Endothelial cell of umbilical vein (primary cell): ENCODE measurements around the gene ASMTL. TPM values are rescaled to one million over a fixed set of nuclear protein-coding genes. Genes with fewer than 3 reads are reported as not detected.

Experiments used
- BruUV-seq: library from RNA; stranded (reverse); fragments of 400-500 nt; replicated peaks from 2 replicates; lab custom pipeline; 2021; lab: Mats Ljungman, UMichigan
- CTCF ChIA-PET: fragments of 300-600, 350-600 bp; sonication (Branson Sonifier 250); formaldehyde crosslinking; loops from one replicate; lab custom pipeline; 2021; ENCODE audit warnings: antibody characterized with exemption, inconsistent platforms; lab: Charles Lee
- POLR2A ChIA-PET: fragments of 300-600, 350-600 bp; sonication (Branson Sonifier 250); formaldehyde crosslinking; loops from one replicate; lab custom pipeline; 2021; ENCODE audit warnings: antibody characterized with exemption, inconsistent platforms; lab: Charles Lee
- DNase-seq: peaks from one replicate; pipeline ENCODE4 v3.0.0-alpha.2; 2011; ENCODE audit warnings: low read depth, low spot score
- FAIRE-seq: peaks from 2 replicates; lab custom pipeline; 2011; peaks lifted over from hg19 to GRCh38; lab: Jason Lieb, UNC
- H2AFZ ChIP-seq: 2 replicates; pipeline ENCODE4 v1.6.0; 2012; ENCODE audit warnings: low read depth, low read length, control low read depth, inconsistent platforms
- H3K27ac ChIP-seq: 2 replicates; pipeline ENCODE4 v1.5.1; 2011; ENCODE audit warnings: low read depth, mild to moderate bottlenecking, control low read depth, low read length, moderate library complexity; ENCODE audit not compliant: insufficient read depth
- H3K27me3 ChIP-seq, 2 experiments: 2 replicates each; pipeline versions ENCODE4 v1.6.0 to v1.6.1; 2011; ENCODE audit warnings: low read length in 2 of 2, mixed read lengths in 1 of 2; ENCODE audit not compliant: control insufficient read depth in 2 of 2, insufficient read depth in 2 of 2
- H3K36me3 ChIP-seq, 2 experiments: 2 replicates in 1 of 2; 3 replicates in 1 of 2; pipeline ENCODE4 v1.5.1; 2011; ENCODE audit warnings: low read length in 2 of 2, mild to moderate bottlenecking in 1 of 2, moderate library complexity in 1 of 2; ENCODE audit not compliant: control insufficient read depth in 2 of 2, insufficient read depth in 2 of 2; ENCODE audit errors: extremely low read depth in 1 of 2
- H3K4me1 ChIP-seq: 3 replicates; pipeline ENCODE4 v1.5.1; 2011; ENCODE audit warnings: mild to moderate bottlenecking, low read length; ENCODE audit not compliant: control insufficient read depth, insufficient read depth; ENCODE audit errors: extremely low read depth
- H3K4me2 ChIP-seq: 2 replicates; pipeline ENCODE4 v1.6.1; 2011; ENCODE audit warnings: low read length, control low read depth, mixed read lengths; ENCODE audit not compliant: insufficient read depth
- H3K4me3 ChIP-seq, 3 experiments: fragments of 200-600 bp in 1 of 3; sonication (generic), shearing (Covaris generic) in 1 of 3; replicated peaks in 1 of 3; 2 replicates each; pipeline ENCODE4 v1.5.1; 2011 to 2016; ENCODE audit warnings: control low read depth in 3 of 3, low read length in 3 of 3, mild to moderate bottlenecking in 2 of 3, inconsistent platforms in 1 of 3, low read depth in 1 of 3, moderate library complexity in 1 of 3; ENCODE audit not compliant: insufficient read depth in 1 of 3
- H3K79me2 ChIP-seq: 2 replicates; pipeline ENCODE4 v1.6.0; 2012; ENCODE audit warnings: low read length, inconsistent platforms; ENCODE audit not compliant: control insufficient read depth, insufficient read depth
- H3K9ac ChIP-seq: replicated peaks from 2 replicates; pipeline ENCODE3; 2011; ENCODE audit warnings: low read length, control low read depth; ENCODE audit not compliant: insufficient read depth; ENCODE audit errors: extremely low read depth
- H3K9me1 ChIP-seq: replicated peaks from 3 replicates; pipeline ENCODE4 v1.6.0; 2011; ENCODE audit warnings: mild to moderate bottlenecking, low read length; ENCODE audit not compliant: control insufficient read depth, insufficient read depth; ENCODE audit errors: extremely low read depth
- H3K9me3 ChIP-seq: replicated peaks from 2 replicates; pipeline ENCODE4 v1.5.1; 2012; ENCODE audit warnings: low read length, inconsistent platforms; ENCODE audit not compliant: control insufficient read depth, insufficient read depth
- H4K20me1 ChIP-seq: replicated peaks from 2 replicates; pipeline ENCODE3; 2011; ENCODE audit warnings: mild to moderate bottlenecking, low read length; ENCODE audit not compliant: control insufficient read depth, insufficient read depth; ENCODE audit errors: extremely low read depth
- CTCF ChIP-seq, 2 donors: IDR thresholded peaks; 1 replicate in 1 of 2; 2 replicates in 1 of 2; pipeline ENCODE4 v1.5.1; 2011; ENCODE audit warnings: low read length in 2 of 2, mild to moderate bottlenecking in 2 of 2, moderate library complexity in 2 of 2, control low read depth in 1 of 2, inconsistent platforms in 1 of 2, low read depth in 1 of 2; ENCODE audit not compliant: insufficient read depth in 1 of 2; ENCODE audit errors: extremely low read depth in 1 of 2
- EZH2 ChIP-seq: IDR thresholded peaks from 2 replicates; pipeline ENCODE4 v1.6.1; 2012; ENCODE audit warnings: borderline replicate concordance, low read depth, mild to moderate bottlenecking, moderate library complexity, low read length, inconsistent platforms; ENCODE audit not compliant: severe bottlenecking
- FOS ChIP-seq: IDR thresholded peaks from 2 replicates; pipeline ENCODE4 v1.6.1; 2011; ENCODE audit warnings: mild to moderate bottlenecking, low read length, moderate library complexity, borderline replicate concordance; ENCODE audit not compliant: insufficient read depth
- GATA2 ChIP-seq: IDR thresholded peaks from 2 replicates; pipeline ENCODE4 v1.7.0; 2011; ENCODE audit warnings: low read depth, mild to moderate bottlenecking, moderate library complexity, mixed read lengths, low read length; ENCODE audit not compliant: insufficient read length, insufficient read depth
- JUN ChIP-seq: IDR thresholded peaks from 2 replicates; pipeline ENCODE4 v1.6.1; 2011; ENCODE audit warnings: borderline replicate concordance, low read depth; ENCODE audit not compliant: insufficient read length, insufficient read depth
- MYC ChIP-seq: IDR thresholded peaks from one replicate; pipeline ENCODE4 v1.6.1; 2011; ENCODE audit warnings: mild to moderate bottlenecking, low read depth, low read length
- POLR2A ChIP-seq: IDR thresholded peaks from 2 replicates; pipeline ENCODE4 v1.6.1; 2012; ENCODE audit warnings: low read depth, mild to moderate bottlenecking, control low read depth, low read length
- POLR2AphosphoS5 ChIP-seq: IDR thresholded peaks from 2 replicates; pipeline ENCODE4 v1.6.1; 2012; ENCODE audit warnings: low read depth, mild to moderate bottlenecking, control low read depth, low read length, moderate library complexity; ENCODE audit not compliant: insufficient read depth
- dilution Hi-C: fragments of 300-500 bp; cut with MboI; formaldehyde crosslinking; loops from one replicate; pipeline ENCODE4 v1.15.0; 2019; ENCODE audit warnings: low sequenced_read_pairs; ENCODE audit not compliant: extremely low pct_ligation_motif_present
- intact Hi-C: fragments of 100-400 bp; cut with micrococcal nuclease; formaldehyde crosslinking; loops from one replicate; pipeline ENCODE4 v1.10.0; 2022
- polyA plus RNA-seq, 4 experiments: library from polyadenylated mRNA; depleted of rRNA in 3 of 4; stranded (reverse) in 3 of 4; unstranded in 1 of 4; fragments of >200 nt; gene quantifications; 2 replicates each; pipeline versions ENCODE4 v1.2.1 to v1.2.3, GENCODE V29; 2011 to 2012; ENCODE audit warnings: missing spikeins in 1 of 4
- total RNA-seq: library from RNA; stranded (reverse); gene quantifications from 2 replicates; pipeline ENCODE4 v1.2.3, GENCODE V29; 2021
- TF ChIP-seq, protein P1 (sequence below): IDR thresholded peaks from 2 replicates; pipeline ENCODE4 v1.6.1; 2011; ENCODE audit not compliant: insufficient read depth, insufficient read length

Gene ASMTL
- total and polyA plus RNA-seq, 2 donors (not counting 3 experiments of a cell fraction or from before 2014, with no cell fraction given), result 27.1 to 29.9 TPM

GRCh38 chrX:1354036-1355019 lies 98.4 kb downstream of the ASMTL start:
- POLR2A ChIA-PET, result no interaction called here
- FAIRE-seq (no peak), DNase-seq (no peak)
- Histone ChIP-seq H3K79me2 (no peaks in the 10 kb centered on the region), H3K9me1 (no peaks in the 10 kb centered on the region), H3K27ac (no peak overlapping the region), H4K20me1 (no peaks in the 10 kb centered on the region), H3K36me3 (peaks cover 0 to 2% of the 10 kb centered on the region in 2 experiments), H3K4me1 (no peaks in the 10 kb centered on the region), H3K27me3 (no peaks in the 10 kb centered on the region), H3K9ac (no peak overlapping the region), H3K4me3 (no peak overlapping the region), H3K9me3 (no peaks in the 10 kb centered on the region), H2AFZ (no peak overlapping the region), H3K4me2 (no peak overlapping the region)
- CTCF ChIA-PET, result no interaction called here
- BruUV-seq, result no TSS peak
- intact Hi-C loops (loop anchor here (5.0 kb wide), 1 partner anchor 38 kb away; the partner anchor contains the start of gene SLC25A6), dilution Hi-C loops (no loop called here)
- no peak for TF ChIP-seq JUN
- no peak for TF ChIP-seq GATA2
- TF ChIP-seq EZH2, result no peak
- TF ChIP-seq, protein P1, sequence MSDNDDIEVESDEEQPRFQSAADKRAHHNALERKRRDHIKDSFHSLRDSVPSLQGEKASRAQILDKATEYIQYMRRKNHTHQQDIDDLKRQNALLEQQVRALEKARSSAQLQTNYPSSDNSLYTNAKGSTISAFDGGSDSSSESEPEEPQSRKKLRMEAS, result no peak
- TF ChIP-seq MYC, result no peak
- TF ChIP-seq FOS, result no peak
- TF ChIP-seq CTCF (IDR thresholded peaks at IDR 0.05; ENCODE audit: extremely low read depth in 1 of 2, insufficient read depth in 1 of 2, low read depth in 1 of 2, low read length in 2 of 2), result no peak
- no peak for TF ChIP-seq POLR2A
- TF ChIP-seq POLR2AphosphoS5, result no peak

Other genes starting within 250 kb of the ASMTL start
- not detected in 2 replicates for gene CRLF2, start 240.3 kb downstream of the ASMTL start, total RNA-seq
- not detected in 2 replicates for gene CRLF2, start 240.3 kb downstream of the ASMTL start, polyA plus RNA-seq
- not detected in 2 replicates for gene CSF2RA, start 184.1 kb downstream of the ASMTL start, total RNA-seq
- not detected in 2 replicates for gene CSF2RA, start 184.1 kb downstream of the ASMTL start, polyA plus RNA-seq
- 21.2 and 28.9 TPM in 2 replicates for gene IL3RA, start 116.1 kb downstream of the ASMTL start, total RNA-seq
- 34.5 and 35.1 TPM in 2 replicates for gene IL3RA, start 116.1 kb downstream of the ASMTL start, polyA plus RNA-seq
- gene SLC25A6, start 60.8 kb downstream of the ASMTL start, total RNA-seq, result 408 and 410 TPM in 2 replicates
- gene SLC25A6, start 60.8 kb downstream of the ASMTL start, polyA plus RNA-seq, result 1,153 and 1,173 TPM in 2 replicates
- not detected in 2 replicates for gene P2RY8, start 84.3 kb upstream of the ASMTL start, total RNA-seq
- not detected in 2 replicates for gene P2RY8, start 84.3 kb upstream of the ASMTL start, polyA plus RNA-seq
- 39.7 and 45.5 TPM in 2 replicates for gene AKAP17A, start 138.7 kb upstream of the ASMTL start, total RNA-seq
- gene AKAP17A, start 138.7 kb upstream of the ASMTL start, polyA plus RNA-seq, result 25.9 TPM in 2 replicates
- gene ASMT, start 162.2 kb upstream of the ASMTL start, total RNA-seq, result not detected in 2 replicates
- 0.10 TPM in 1 of 2 replicates, not detected in the other for gene ASMT, start 162.2 kb upstream of the ASMTL start, polyA plus RNA-seq